ENCODE data around the gene ADPRHL1. TPM values are rescaled to one million over a fixed set of nuclear protein-coding genes. Genes with fewer than 3 reads are reported as not detected.

ADPRHL1 gene
- total RNA-seq, 1 experiment from 2014 or later, result 3.9 TPM

DNA sequence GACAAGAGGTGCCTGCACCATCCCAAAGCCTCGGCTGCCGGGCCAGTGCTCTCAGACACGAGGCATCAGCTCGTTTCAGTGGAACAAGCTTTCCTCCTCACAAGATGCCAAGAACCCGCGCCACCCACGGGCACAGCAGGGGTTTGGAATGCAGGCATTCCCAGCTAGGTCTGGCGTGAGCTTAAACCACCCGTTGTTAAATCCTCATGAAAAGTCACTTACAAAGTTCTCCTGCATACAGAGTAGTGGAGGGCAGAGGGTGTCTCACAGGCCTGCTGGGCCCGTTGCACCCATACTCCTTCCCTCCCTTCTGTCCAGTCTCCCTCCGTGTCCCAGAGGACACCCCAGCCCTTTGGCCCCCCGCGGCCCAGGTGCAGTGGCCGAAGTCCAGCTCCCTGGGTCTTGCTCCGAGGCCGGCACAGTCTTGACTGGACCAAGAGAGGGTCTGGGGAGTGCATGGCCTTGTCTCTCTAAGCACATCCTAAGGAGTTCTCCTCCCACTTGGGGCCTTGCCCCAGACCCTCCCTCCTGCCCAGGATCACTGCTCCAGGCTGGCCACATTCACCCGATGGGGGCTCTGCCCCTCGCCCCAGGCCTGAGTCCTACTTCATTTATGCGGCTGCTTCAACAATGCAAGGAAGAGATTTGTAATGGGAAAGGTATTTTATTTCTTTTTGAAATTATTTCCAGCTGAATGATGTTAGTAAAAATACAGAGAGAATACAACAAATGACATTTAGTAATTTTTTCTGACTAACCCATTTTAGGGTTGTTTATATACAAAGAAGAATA, 54.1 kb downstream of the ADPRHL1 start:
- no peak for TF ChIP-seq EZH2 (IDR thresholded peaks at IDR 0.05; ENCODE audit: borderline replicate concordance, low read depth, low read length, poor library complexity, severe bottlenecking)
- TF ChIP-seq, protein P1, sequence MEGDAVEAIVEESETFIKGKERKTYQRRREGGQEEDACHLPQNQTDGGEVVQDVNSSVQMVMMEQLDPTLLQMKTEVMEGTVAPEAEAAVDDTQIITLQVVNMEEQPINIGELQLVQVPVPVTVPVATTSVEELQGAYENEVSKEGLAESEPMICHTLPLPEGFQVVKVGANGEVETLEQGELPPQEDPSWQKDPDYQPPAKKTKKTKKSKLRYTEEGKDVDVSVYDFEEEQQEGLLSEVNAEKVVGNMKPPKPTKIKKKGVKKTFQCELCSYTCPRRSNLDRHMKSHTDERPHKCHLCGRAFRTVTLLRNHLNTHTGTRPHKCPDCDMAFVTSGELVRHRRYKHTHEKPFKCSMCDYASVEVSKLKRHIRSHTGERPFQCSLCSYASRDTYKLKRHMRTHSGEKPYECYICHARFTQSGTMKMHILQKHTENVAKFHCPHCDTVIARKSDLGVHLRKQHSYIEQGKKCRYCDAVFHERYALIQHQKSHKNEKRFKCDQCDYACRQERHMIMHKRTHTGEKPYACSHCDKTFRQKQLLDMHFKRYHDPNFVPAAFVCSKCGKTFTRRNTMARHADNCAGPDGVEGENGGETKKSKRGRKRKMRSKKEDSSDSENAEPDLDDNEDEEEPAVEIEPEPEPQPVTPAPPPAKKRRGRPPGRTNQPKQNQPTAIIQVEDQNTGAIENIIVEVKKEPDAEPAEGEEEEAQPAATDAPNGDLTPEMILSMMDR (conservative IDR thresholded peaks at IDR 0.05; ENCODE audit: low read depth, low read length), result no peak
- POLR2A ChIA-PET (ENCODE audit: low non-redundant PET), result interaction anchor here (0.6 kb wide), 1 partner anchor 67 kb away, joined by 9 read pairs; no protein-coding TSS in a partner anchor
- Histone ChIP-seq H3K36me3 (ENCODE audit: insufficient read depth, low read length, poor library complexity, severe bottlenecking) (no peaks in the 10 kb centered on the region), H3K4me3 (ENCODE audit: low read depth, low read length, poor library complexity, severe bottlenecking) (no peak overlapping the region), H3K27ac (ENCODE audit: low read depth, low read length, poor library complexity, severe bottlenecking) (no peak overlapping the region), H3K27me3 (replicated peaks; ENCODE audit: insufficient read depth, low read depth, low read length, poor library complexity) (no peaks in the 10 kb centered on the region), H3K9me3 (ENCODE audit: low read depth, low read length, poor library complexity, severe bottlenecking) (no peaks in the 10 kb centered on the region), H3K4me1 (ENCODE audit: insufficient read depth, low read length, poor library complexity, severe bottlenecking) (peaks cover 10% of the 10 kb centered on the region)
- peak; percentile 79 for DNase-seq (ENCODE audit: low spot score)
- BruUV-seq (replicated peaks), result no TSS peak
- CTCF ChIA-PET, result interaction anchor here (0.9 to 1.1 kb wide), 2 partner anchors 12 to 13 kb away, joined by 3 to 7 read pairs; no protein-coding TSS in a partner anchor
- intact Hi-C loops (cut with micrococcal nuclease; ENCODE audit: unreplicated experiment), result no loop called here

DNA sequence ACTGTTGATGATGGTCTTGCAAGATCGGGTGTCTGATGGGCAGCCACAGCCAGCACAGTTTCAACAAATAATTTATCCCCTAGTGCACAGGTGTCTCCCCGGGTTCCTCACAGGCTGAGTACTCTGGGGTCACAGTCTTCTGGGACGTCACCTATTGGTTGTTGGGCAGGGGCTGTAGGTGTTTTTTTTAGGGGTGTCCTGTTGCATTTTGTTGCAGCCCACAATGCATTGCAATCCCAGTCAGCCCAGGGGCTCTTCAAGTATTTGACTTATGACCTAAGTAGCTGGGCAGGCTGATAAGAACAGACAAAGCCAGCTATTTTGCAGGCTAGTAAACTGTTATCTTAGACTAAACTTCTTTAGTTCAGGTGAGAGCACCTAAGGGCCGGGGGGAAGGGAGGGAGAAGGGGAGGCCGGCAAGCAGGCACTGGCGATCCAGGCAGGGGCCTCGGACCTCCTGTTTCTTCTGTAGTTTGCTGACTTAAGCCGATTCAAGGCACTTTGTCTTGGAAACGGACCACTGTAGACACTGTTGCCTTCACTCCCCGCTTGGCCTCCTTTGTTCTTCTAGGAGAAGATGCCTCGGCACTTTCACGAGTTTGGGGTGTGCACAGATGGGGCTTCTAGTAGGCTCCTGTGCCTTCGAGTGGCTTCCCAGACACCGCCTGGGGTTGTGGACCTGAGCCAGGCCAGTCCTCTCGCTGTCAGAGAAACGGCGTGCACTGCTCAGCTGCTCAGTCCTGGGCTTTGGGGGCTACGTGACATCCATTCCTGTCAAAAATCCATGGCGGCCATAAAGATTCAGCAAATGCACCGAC, 55.5 kb downstream of the ADPRHL1 start:
- Histone ChIP-seq H3K27me3 (replicated peaks; ENCODE audit: insufficient read depth, low read depth, low read length, poor library complexity) (no peaks in the 10 kb centered on the region), H3K9me3 (ENCODE audit: low read depth, low read length, poor library complexity, severe bottlenecking) (no peaks in the 10 kb centered on the region), H3K36me3 (ENCODE audit: insufficient read depth, low read length, poor library complexity, severe bottlenecking) (no peaks in the 10 kb centered on the region), H3K27ac (ENCODE audit: low read depth, low read length, poor library complexity, severe bottlenecking) (no peak overlapping the region), H3K4me3 (ENCODE audit: low read depth, low read length, poor library complexity, severe bottlenecking) (no peak overlapping the region), H3K4me1 (ENCODE audit: insufficient read depth, low read length, poor library complexity, severe bottlenecking) (peaks cover 10% of the 10 kb centered on the region)
- no TSS peak for BruUV-seq (replicated peaks)
- intact Hi-C loops (cut with micrococcal nuclease; ENCODE audit: unreplicated experiment), result no loop called here
- ChIA-PET POLR2A (ENCODE audit: low non-redundant PET) (no interaction called here), CTCF (interaction anchor here (1.1 kb wide), 1 partner anchor 14 kb away, joined by 3 read pairs; no protein-coding TSS in a partner anchor)
- no peak for DNase-seq (ENCODE audit: low spot score)
- TF ChIP-seq, protein P1 (conservative IDR thresholded peaks at IDR 0.05; ENCODE audit: low read depth, low read length), result no peak
- no peak for TF ChIP-seq EZH2 (IDR thresholded peaks at IDR 0.05; ENCODE audit: borderline replicate concordance, low read depth, low read length, poor library complexity, severe bottlenecking)

DNA sequence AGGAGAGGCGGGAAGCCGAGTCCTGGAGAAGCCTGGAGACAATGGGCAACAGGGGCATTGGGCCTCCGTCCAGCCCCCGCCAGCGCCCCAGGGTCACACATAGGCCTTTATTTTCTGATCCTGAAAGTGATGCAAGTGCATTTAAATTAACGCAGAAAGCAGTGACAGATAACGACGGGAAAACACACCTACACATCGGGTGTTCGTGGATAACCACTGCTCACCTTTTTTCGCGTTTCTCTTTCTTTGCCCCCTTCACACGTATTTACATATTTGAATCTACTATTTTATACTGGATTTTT, 59.0 kb downstream of the ADPRHL1 start:
- no peaks in the 10 kb centered on the region for H3K9me3 ChIP-seq (ENCODE audit: low read depth, low read length, poor library complexity, severe bottlenecking)
- no peak overlapping the region for H3K27ac ChIP-seq (ENCODE audit: low read depth, low read length, poor library complexity, severe bottlenecking)
- H3K4me3 ChIP-seq (ENCODE audit: low read depth, low read length, poor library complexity, severe bottlenecking), result peak overlapping the region; percentile 57
- DNase-seq (ENCODE audit: low spot score), result no peak
- ChIA-PET POLR2A (ENCODE audit: low non-redundant PET) (no interaction called here), CTCF (interaction anchor here (0.7 to 1.0 kb wide), 3 partner anchors 9 to 682 kb away, joined by 3 read pairs; no protein-coding TSS in a partner anchor)
- BruUV-seq (replicated peaks), result no TSS peak
- H3K4me1 ChIP-seq (ENCODE audit: insufficient read depth, low read length, poor library complexity, severe bottlenecking), result peaks cover 5% of the 10 kb centered on the region
- no peaks in the 10 kb centered on the region for H3K36me3 ChIP-seq (ENCODE audit: insufficient read depth, low read length, poor library complexity, severe bottlenecking)
- no peaks in the 10 kb centered on the region for H3K27me3 ChIP-seq (replicated peaks; ENCODE audit: insufficient read depth, low read depth, low read length, poor library complexity)
- intact Hi-C loops (cut with micrococcal nuclease; ENCODE audit: unreplicated experiment), result loop anchor here (2.0 kb wide), 3 partner anchors 119 to 451 kb away; no protein-coding TSS in a partner anchor
- no peak for TF ChIP-seq EZH2 (IDR thresholded peaks at IDR 0.05; ENCODE audit: borderline replicate concordance, low read depth, low read length, poor library complexity, severe bottlenecking)
- TF ChIP-seq, protein P1 (conservative IDR thresholded peaks at IDR 0.05; ENCODE audit: low read depth, low read length), result no peak
